BJ (cell line): ENCODE measurements around the gene ZFHX2. TPM values are rescaled to one million over a fixed set of nuclear protein-coding genes. Genes with fewer than 3 reads are reported as not detected.
A peak's percentile ranks its signal among the peaks of the same experiment; 100 is the strongest.

Source experiments
- CTCF ChIA-PET: fragments of 350-600 bp; formaldehyde crosslinking; extraction: SDS; loops from one replicate; lab custom pipeline; 2021; ENCODE audit warnings: antibody characterized with exemption, inconsistent platforms; lab: Yijun Ruan, JAX
- POLR2A ChIA-PET: fragments of 300-600 bp; sonication (Branson Sonifier 250); formaldehyde crosslinking; extraction: SDS; loops from one replicate; lab custom pipeline; 2021; ENCODE audit warnings: antibody characterized with exemption; lab: Charles Lee
- DNase-seq: peaks from one replicate; pipeline ENCODE4 v3.0.0-alpha.2; 2011; ENCODE audit warnings: low read depth
- H3K27me3 ChIP-seq: 2 replicates; pipeline ENCODE4 v1.6.0; 2011; ENCODE audit warnings: low read length; ENCODE audit not compliant: control insufficient read depth, insufficient read depth
- H3K36me3 ChIP-seq: 2 replicates; pipeline ENCODE4 v1.5.1; 2011; ENCODE audit warnings: low read length; ENCODE audit not compliant: control insufficient read depth, insufficient read depth
- H3K4me3 ChIP-seq: 2 replicates; pipeline ENCODE4 v1.5.1; 2011; ENCODE audit warnings: low read depth, mild to moderate bottlenecking, control low read depth, low read length
- polyA plus RNA-seq: library from polyadenylated mRNA; depleted of rRNA; stranded (reverse); fragments of >200 nt; gene quantifications from 2 replicates; pipeline ENCODE4 v1.2.3, GENCODE V29; 2011
- TF ChIP-seq, protein P1 (sequence below): IDR thresholded peaks from 2 replicates; pipeline ENCODE4 v1.5.1; 2011; ENCODE audit warnings: low read depth, mild to moderate bottlenecking, control low read depth, inconsistent platforms, low read length, moderate library complexity; ENCODE audit not compliant: insufficient read depth

Gene ZFHX2
- polyA plus RNA-seq, 1 experiment = 0.28 TPM

DNA sequence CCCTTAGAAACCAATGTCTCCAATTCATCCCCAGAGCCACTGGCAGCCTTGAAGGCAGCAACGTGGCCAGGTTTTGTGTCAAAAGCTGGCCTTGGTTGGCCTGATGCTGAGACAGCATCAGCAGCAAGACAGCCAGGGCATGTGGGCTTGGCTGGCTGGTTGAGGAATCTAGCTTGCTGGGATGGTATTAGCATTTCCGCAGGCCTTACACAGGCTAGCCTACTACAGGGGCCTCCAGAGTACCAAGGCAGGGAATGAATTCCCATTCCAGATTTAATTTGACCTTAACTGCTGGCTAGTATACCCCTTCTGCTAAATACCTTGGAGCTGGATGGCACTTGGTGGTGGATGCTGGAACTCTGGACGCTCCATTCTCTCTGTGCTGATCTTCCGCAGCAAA, 66.2 kb downstream of the ZFHX2 start:
- CTCF ChIA-PET = interaction anchor here (1.4 to 20.9 kb wide), 3 partner anchors 10 to 76 kb away, joined by 3 to 479 read pairs (median 9); partner anchors contain the start of genes AP1G2 and THTPA
- H3K27me3 ChIP-seq = no peaks in the 10 kb centered on the region
- POLR2A ChIA-PET = no interaction called here

DNA sequence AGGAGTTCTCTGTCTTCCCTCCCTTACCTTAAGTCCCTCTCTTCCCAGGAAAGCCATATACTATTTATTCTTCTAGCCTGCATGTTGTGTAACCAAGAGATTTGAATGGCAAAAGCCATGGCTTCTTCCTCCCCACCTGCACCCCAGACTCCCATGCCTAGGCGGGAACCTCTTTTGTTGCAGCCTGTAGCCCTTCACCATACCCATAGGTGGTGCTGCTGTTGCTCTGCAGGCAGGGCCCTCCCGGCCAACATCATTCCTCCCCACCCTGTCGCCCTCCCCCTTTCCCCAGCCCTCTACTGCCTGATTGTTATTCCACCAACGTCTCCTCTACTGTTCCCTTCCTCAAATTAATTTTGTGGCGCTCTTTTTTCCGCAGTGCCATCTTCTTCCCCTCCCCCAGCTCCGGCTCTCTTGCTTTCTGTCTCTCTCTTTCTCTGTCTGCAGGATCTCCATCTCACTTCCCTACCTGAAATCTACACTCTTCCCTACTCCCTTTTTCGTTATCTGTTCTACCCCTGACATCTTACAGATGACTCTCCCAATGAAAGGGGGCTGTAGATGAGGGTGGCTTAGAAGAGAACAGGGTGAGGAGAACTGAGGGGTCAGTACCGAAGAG, 68.2 kb downstream of the ZFHX2 start:
- TF ChIP-seq, protein P1, sequence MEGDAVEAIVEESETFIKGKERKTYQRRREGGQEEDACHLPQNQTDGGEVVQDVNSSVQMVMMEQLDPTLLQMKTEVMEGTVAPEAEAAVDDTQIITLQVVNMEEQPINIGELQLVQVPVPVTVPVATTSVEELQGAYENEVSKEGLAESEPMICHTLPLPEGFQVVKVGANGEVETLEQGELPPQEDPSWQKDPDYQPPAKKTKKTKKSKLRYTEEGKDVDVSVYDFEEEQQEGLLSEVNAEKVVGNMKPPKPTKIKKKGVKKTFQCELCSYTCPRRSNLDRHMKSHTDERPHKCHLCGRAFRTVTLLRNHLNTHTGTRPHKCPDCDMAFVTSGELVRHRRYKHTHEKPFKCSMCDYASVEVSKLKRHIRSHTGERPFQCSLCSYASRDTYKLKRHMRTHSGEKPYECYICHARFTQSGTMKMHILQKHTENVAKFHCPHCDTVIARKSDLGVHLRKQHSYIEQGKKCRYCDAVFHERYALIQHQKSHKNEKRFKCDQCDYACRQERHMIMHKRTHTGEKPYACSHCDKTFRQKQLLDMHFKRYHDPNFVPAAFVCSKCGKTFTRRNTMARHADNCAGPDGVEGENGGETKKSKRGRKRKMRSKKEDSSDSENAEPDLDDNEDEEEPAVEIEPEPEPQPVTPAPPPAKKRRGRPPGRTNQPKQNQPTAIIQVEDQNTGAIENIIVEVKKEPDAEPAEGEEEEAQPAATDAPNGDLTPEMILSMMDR = peak; percentile 54
- Histone ChIP-seq H3K36me3 (peaks cover 4% of the 10 kb centered on the region; the same call in 1 of the 2 replicates), H3K4me3 (no peak overlapping the region), H3K27me3 (no peaks in the 10 kb centered on the region)
- POLR2A ChIA-PET = no interaction called here
- CTCF ChIA-PET = interaction anchor here (1.3 to 20.9 kb wide), 2 partner anchors 59 to 78 kb away, joined by 3 to 479 read pairs; partner anchors contain the start of genes AP1G2 and THTPA
- DNase-seq = no peak

More for the DNA sequence above, 66.2 kb downstream of the ZFHX2 start:
- H3K36me3 ChIP-seq = peaks cover 4% of the 10 kb centered on the region; the same call in 1 of the 2 replicates
- DNase-seq = no peak
- H3K4me3 ChIP-seq = no peak overlapping the region
- TF ChIP-seq, protein P1 = no peak

DNA sequence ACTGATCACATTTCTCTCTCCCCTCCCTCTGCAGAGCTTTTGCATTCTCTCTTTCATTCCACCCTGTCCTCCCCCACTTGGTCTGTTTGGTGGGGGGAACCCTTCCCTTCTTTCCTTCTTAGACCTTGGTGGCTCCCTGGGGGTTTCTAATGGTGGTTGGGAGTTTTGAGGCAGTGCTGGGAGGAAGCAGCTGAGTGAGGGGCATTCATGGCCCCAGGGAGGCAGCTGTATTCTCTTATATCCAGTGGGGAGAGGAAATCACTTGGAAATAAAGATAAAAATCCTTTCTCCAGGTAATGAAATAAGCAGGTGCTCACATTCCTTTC, 68.8 kb downstream of the ZFHX2 start:
- Histone ChIP-seq H3K36me3 (peaks cover 4% of the 10 kb centered on the region; the same call in 1 of the 2 replicates), H3K27me3 (no peaks in the 10 kb centered on the region), H3K4me3 (no peak overlapping the region)
- TF ChIP-seq, protein P1 = no peak
- no peak for DNase-seq
- ChIA-PET POLR2A (no interaction called here), CTCF (interaction anchor here (1.2 to 20.9 kb wide), 3 partner anchors 48 to 79 kb away, joined by 3 to 479 read pairs (median 3); partner anchors contain the start of genes AP1G2 and THTPA)

DNA sequence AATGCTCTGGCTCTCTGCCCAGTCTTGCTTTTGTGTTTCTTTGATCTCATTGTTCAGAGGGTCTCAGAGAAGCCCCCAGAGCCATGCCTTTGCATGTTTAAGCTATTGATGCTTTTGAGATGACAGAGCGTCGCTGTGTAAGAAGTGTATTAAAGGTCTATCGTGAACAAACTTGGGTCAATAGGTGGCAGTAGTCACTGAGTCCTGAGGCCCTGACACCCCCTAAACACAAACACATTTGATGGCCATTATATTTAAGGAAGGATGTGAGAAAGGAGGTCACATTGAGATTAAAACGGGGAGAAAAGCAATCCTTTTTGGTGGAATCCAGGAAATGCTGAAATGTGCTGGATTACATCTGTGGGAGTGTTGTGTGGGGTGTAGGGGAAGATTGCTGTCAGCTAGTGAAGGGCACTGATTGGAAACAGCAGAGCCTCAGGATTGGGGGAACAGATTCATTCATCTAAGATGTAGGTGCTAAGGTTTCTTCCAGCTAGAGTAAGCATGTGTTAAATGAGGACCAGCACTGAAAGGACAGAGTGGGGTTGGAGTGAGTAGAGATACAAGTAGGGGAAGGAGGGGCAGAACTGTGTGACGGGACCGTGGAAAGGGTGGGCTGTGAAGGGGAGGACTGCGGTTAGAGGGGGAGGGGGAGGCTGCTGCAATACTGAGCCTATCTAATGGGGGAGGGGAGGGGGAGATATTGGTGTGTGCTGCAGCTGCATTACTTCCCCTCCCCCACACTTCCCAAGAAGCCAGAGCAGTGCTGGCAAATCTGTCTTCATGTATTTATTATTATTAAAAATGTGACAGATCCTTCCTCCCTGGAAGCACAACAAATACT, 69.4 kb downstream of the ZFHX2 start:
- H3K36me3 ChIP-seq = peaks cover 4% of the 10 kb centered on the region; the same call in 1 of the 2 replicates
- POLR2A ChIA-PET = no interaction called here

More for the DNA sequence above, 69.4 kb downstream of the ZFHX2 start:
- no peak for DNase-seq
- CTCF ChIA-PET = interaction anchor here (1.2 to 20.9 kb wide), 2 partner anchors 49 to 79 kb away, joined by 3 to 479 read pairs; partner anchors contain the start of genes AP1G2 and THTPA
- TF ChIP-seq, protein P1 = no peak
- H3K4me3 ChIP-seq = no peak overlapping the region
- H3K27me3 ChIP-seq = no peaks in the 10 kb centered on the region
